ENCODE measurements around the gene MRTFB. TPM values are rescaled to one million over a fixed set of nuclear protein-coding genes. Genes with fewer than 3 reads are reported as not detected.

MRTFB gene
- total RNA-seq, 1 donor = 11.6 TPM

DNA sequence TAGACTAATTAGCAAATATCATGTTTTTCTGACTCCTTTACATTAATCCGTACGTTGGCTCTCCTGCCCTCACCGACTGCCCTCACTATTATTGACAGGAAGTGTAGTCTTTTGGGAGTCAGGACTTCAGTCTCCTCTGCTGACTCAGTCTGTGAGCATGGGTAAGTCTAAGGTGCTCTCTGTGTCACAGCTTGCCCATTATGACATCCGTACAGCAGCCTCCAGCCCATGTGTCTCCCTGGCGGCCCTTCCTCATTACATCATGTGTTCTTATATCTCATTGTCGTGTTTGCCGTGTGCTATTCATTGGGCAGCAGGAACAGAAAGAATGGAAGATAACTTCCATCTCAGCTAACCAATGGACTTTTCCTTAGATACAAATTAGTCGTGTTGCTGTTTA is 77.5 kb downstream of the MRTFB start:
- no peaks in the 10 kb centered on the region for H3K36me3 ChIP-seq (ENCODE audit: insufficient read depth, low read length)
- no peak for DNase-seq (ENCODE audit: insufficient read length, low spot score, missing footprints)
- H3K79me2 ChIP-seq (ENCODE audit: insufficient read depth, low read length) = no peaks in the 10 kb centered on the region
- no peak overlapping the region for H3K4me2 ChIP-seq (ENCODE audit: insufficient read depth, low read length)
- no peaks in the 10 kb centered on the region for H4K20me1 ChIP-seq (ENCODE audit: insufficient read depth, low read length)
- H3K4me1 ChIP-seq (ENCODE audit: insufficient read depth, low read length) = peaks cover 15% of the 10 kb centered on the region
- H3K27ac ChIP-seq (ENCODE audit: low read depth, low read length) = no peak overlapping the region
- H3K9me3 ChIP-seq (ENCODE audit: low read depth, low read length) = no peaks in the 10 kb centered on the region
- TF ChIP-seq CTCF (IDR thresholded peaks at IDR 0.05; ENCODE audit: extremely low read depth, low read depth, low read length) = no peak
- H2AFZ ChIP-seq (ENCODE audit: low read length) = no peak overlapping the region
- H3K27me3 ChIP-seq (ENCODE audit: insufficient read depth, low read length) = no peaks in the 10 kb centered on the region
- no peak overlapping the region for H3K4me3 ChIP-seq (ENCODE audit: insufficient read depth, low read length)

DNA sequence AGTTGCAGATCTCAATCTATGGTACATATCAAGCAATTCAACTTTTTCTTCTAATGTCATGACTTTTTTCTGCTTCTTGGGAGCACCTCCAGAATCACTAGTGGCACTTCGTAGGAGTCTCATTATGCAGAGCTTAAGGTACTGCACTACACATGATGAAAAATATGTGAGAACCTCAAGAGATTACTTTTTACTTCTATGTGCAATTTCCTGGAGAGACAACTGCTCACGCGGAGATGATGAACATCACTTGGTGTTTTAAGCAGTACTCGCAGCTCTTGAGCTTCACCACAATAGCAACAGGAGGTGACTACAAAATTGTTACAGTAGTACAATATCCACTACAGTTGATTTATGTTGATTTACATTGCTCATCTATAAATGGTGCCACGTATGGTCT is 79.7 kb downstream of the MRTFB start:
- Histone ChIP-seq H3K79me2 (ENCODE audit: insufficient read depth, low read length) (no peaks in the 10 kb centered on the region), H3K4me3 (ENCODE audit: insufficient read depth, low read length) (no peak overlapping the region), H3K27me3 (ENCODE audit: insufficient read depth, low read length) (no peaks in the 10 kb centered on the region), H3K36me3 (ENCODE audit: insufficient read depth, low read length) (no peaks in the 10 kb centered on the region), H4K20me1 (ENCODE audit: insufficient read depth, low read length) (no peaks in the 10 kb centered on the region), H3K27ac (ENCODE audit: low read depth, low read length) (peak overlapping the region; percentile 50), H3K4me1 (ENCODE audit: insufficient read depth, low read length) (peaks cover 15% of the 10 kb centered on the region), H3K9me3 (ENCODE audit: low read depth, low read length) (no peaks in the 10 kb centered on the region), H2AFZ (ENCODE audit: low read length) (no peak overlapping the region), H3K4me2 (ENCODE audit: insufficient read depth, low read length) (no peak overlapping the region)
- no peak for TF ChIP-seq CTCF (IDR thresholded peaks at IDR 0.05; ENCODE audit: extremely low read depth, low read depth, low read length)
- DNase-seq (ENCODE audit: insufficient read length, low spot score, missing footprints) = no peak

DNA sequence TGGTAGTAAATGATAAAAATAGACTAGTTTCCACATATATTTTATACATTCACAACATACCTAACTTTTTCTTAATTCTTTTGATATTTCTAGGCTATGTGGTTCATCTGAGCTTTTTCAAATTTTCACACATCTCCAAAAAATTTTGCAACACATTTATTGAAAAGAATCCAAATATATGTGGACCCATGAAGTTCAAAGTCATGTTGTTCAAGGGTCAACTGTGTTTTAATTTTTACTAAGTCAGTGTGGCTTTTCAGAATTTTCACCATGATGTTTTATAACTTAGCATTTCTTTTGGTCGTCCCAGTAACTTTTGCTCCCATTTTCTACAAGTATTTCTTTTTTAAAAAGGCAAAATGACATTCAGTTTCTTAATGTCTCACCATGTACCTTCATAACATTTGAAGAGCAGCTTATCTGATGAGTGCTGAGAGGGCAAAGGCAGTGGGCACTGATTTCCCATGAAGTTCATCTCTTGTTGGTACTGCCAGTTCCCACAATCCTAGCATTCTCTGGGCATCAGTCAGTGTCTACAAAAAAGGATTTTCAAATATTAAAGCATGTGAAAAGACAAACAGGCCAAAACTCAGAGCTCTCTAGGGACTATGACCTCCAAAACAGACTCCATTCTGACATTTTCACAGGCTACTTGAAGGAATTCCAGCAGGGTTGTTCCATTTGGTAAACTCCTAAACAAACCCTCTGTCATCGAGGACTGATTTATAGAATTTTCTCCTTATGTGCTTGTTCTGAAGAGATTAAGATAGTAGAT is 80.3 kb downstream of the MRTFB start:
- no peaks in the 10 kb centered on the region for H3K27me3 ChIP-seq (ENCODE audit: insufficient read depth, low read length)
- no peaks in the 10 kb centered on the region for H3K79me2 ChIP-seq (ENCODE audit: insufficient read depth, low read length)
- H3K4me1 ChIP-seq (ENCODE audit: insufficient read depth, low read length) = peaks cover 15% of the 10 kb centered on the region
- no peaks in the 10 kb centered on the region for H4K20me1 ChIP-seq (ENCODE audit: insufficient read depth, low read length)
- H3K9me3 ChIP-seq (ENCODE audit: low read depth, low read length) = no peaks in the 10 kb centered on the region
- no peak for TF ChIP-seq CTCF (IDR thresholded peaks at IDR 0.05; ENCODE audit: extremely low read depth, low read depth, low read length)
- peak; percentile 71 for DNase-seq (ENCODE audit: insufficient read length, low spot score, missing footprints)
- H3K27ac ChIP-seq (ENCODE audit: low read depth, low read length) = peak overlapping the region; percentile 50
- H3K4me3 ChIP-seq (ENCODE audit: insufficient read depth, low read length) = no peak overlapping the region
- H3K36me3 ChIP-seq (ENCODE audit: insufficient read depth, low read length) = no peaks in the 10 kb centered on the region
- peak overlapping the region; percentile 26 for H3K4me2 ChIP-seq (ENCODE audit: insufficient read depth, low read length)
- no peak overlapping the region for H2AFZ ChIP-seq (ENCODE audit: low read length)

DNA sequence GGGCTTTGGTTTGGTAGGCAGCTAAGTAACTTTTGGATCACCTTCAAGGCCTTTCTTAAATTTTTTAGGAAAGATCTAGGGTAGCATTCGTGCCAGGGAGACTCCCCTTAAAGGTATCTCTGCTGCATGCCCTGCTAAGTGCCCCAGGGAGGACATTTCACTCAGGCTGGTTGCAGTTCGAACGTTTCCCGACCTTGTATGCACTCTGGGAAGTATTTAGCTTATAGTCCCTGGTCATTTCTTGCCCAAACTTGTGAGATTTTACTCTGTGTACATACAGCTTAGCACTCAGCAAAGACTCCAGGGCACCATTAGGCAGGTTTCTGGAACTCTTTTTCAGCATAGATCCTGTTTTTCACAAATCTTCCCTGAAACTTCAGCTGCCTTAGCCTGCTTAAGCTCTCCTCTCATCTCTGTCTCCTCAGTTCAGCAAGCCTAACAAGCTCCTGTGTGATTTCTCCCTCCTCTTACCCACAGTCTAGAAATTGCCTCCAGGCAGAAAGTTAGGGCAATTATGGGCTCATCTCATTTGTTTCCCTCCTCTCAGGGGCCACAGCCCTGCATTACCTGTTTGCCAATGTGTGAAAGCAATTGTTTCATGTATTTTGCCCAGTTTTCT is 84.6 kb downstream of the MRTFB start:
- H3K4me2 ChIP-seq (ENCODE audit: insufficient read depth, low read length) = no peak overlapping the region
- peak overlapping the region; percentile 5 for H2AFZ ChIP-seq (ENCODE audit: low read length)
- H3K27ac ChIP-seq (ENCODE audit: low read depth, low read length) = no peak overlapping the region
- H3K79me2 ChIP-seq (ENCODE audit: insufficient read depth, low read length) = no peaks in the 10 kb centered on the region
- H3K9me3 ChIP-seq (ENCODE audit: low read depth, low read length) = no peaks in the 10 kb centered on the region
- DNase-seq (ENCODE audit: insufficient read length, low spot score, missing footprints) = peak; percentile 19
- no peak for TF ChIP-seq CTCF (IDR thresholded peaks at IDR 0.05; ENCODE audit: extremely low read depth, low read depth, low read length)
- H3K36me3 ChIP-seq (ENCODE audit: insufficient read depth, low read length) = no peaks in the 10 kb centered on the region
- H3K27me3 ChIP-seq (ENCODE audit: insufficient read depth, low read length) = no peaks in the 10 kb centered on the region
- no peaks in the 10 kb centered on the region for H4K20me1 ChIP-seq (ENCODE audit: insufficient read depth, low read length)
- no peak overlapping the region for H3K4me3 ChIP-seq (ENCODE audit: insufficient read depth, low read length)
- peaks cover 13% of the 10 kb centered on the region for H3K4me1 ChIP-seq (ENCODE audit: insufficient read depth, low read length)

Measured in osteoblast (primary cell).